Activated naive CD4-positive, alpha-beta T cell treated with Interleukin-2 at 50 U/mL for 16 hours (primary cell): ENCODE results near the gene CDH2.
"Not testable (repeated sequence)": the region's sequence is repeated elsewhere in the genome, so short reads cannot be mapped to it uniquely, and the experiment has no call there.

Source experiments
- DNase-seq: peaks from one replicate; pipeline ENCODE4 v3.0.0-alpha.2; 2020

The CDH2 gene

GRCh38 chr18:27976806-27977408, 200.0 kb downstream of the CDH2 start:
- no peak for DNase-seq

GRCh38 chr18:27970321-27970720, 206.6 kb downstream of the CDH2 start:
- no peak for DNase-seq

- DNase-seq, result no peak
Measured at GRCh38 chr18:27969206-27969605, 207.7 kb downstream of the CDH2 start.

- DNase-seq, result no peak
Measured at GRCh38 chr18:27967913-27968824, 208.8 kb downstream of the CDH2 start.

GRCh38 chr18:27966881-27967280, 210.0 kb downstream of the CDH2 start:
- DNase-seq, result no peak

GRCh38 chr18:27964811-27965210, 212.1 kb downstream of the CDH2 start:
- no peak for DNase-seq

GRCh38 chr18:27959101-27959500, 217.8 kb downstream of the CDH2 start:
- DNase-seq, result no peak

GRCh38 chr18:27956001-27956640, 220.8 kb downstream of the CDH2 start:
- DNase-seq, result no peak

- no peak for DNase-seq
Measured at GRCh38 chr18:27954226-27954625, 222.7 kb downstream of the CDH2 start.

GRCh38 chr18:27952741-27953140, 224.2 kb downstream of the CDH2 start:
- DNase-seq, result no peak

GRCh38 chr18:27950648-27951228, 226.2 kb downstream of the CDH2 start:
- no peak for DNase-seq

- DNase-seq, result no peak
Measured at GRCh38 chr18:27948986-27949385, 227.9 kb downstream of the CDH2 start.

GRCh38 chr18:27942706-27943105, 234.2 kb downstream of the CDH2 start:
- DNase-seq, result no peak

- DNase-seq, result no peak
Measured at GRCh38 chr18:27931535-27931934, 245.4 kb downstream of the CDH2 start.

GRCh38 chr18:27922780-27923179, 254.2 kb downstream of the CDH2 start:
- no peak for DNase-seq

- DNase-seq, result no peak
Measured at GRCh38 chr18:27921904-27922751, 254.8 kb downstream of the CDH2 start.

- no peak for DNase-seq
Measured at GRCh38 chr18:27921392-27921791, 255.5 kb downstream of the CDH2 start.

GRCh38 chr18:27920836-27921235, 256.1 kb downstream of the CDH2 start:
- DNase-seq, result no peak

GRCh38 chr18:27906189-27906588, 270.7 kb downstream of the CDH2 start:
- DNase-seq, result not testable (repeated sequence)

GRCh38 chr18:27903906-27904305, 273.0 kb downstream of the CDH2 start:
- no peak for DNase-seq

GRCh38 chr18:27901424-27902226, 275.3 kb downstream of the CDH2 start:
- no peak for DNase-seq
